Neural cell (in vitro differentiated cells): ENCODE results near the gene THOP1. TPM values are rescaled to one million over a fixed set of nuclear protein-coding genes. Genes with fewer than 3 reads are reported as not detected.

Source experiments
- H2AFZ ChIP-seq: fragments of 200-600, 300-800 bp; sonication (generic), shearing (Covaris generic); 2 replicates; pipeline ENCODE4 v1.6.0; 2014; ENCODE audit warnings: low read depth, mild to moderate bottlenecking, antibody characterized with exemption, low read length, moderate library complexity
- H3F3A ChIP-seq: fragments of 200-600 bp; shearing (Covaris generic); 2 replicates; pipeline ENCODE4 v1.6.1; 2016; ENCODE audit warnings: mild to moderate bottlenecking, moderate library complexity, mixed read lengths, antibody characterized with exemption, low read length; ENCODE audit not compliant: insufficient read depth, poor library complexity, severe bottlenecking
- H3K27ac ChIP-seq: fragments of 200-600, 300-800 bp; sonication (generic), shearing (Covaris generic); 2 replicates; pipeline ENCODE4 v1.5.1; 2014; ENCODE audit warnings: mild to moderate bottlenecking, low read length, moderate library complexity
- H3K27me3 ChIP-seq: fragments of 300-800, 200-600 bp; sonication (generic), shearing (Covaris generic); 2 replicates; pipeline ENCODE4 v1.6.0; 2014; ENCODE audit warnings: mild to moderate bottlenecking, low read depth, low read length, moderate library complexity; ENCODE audit not compliant: insufficient read depth
- H3K36me3 ChIP-seq: fragments of 300-800, 200-600 bp; sonication (generic), shearing (Covaris generic); 2 replicates; pipeline ENCODE4 v1.5.1; 2014; ENCODE audit warnings: mild to moderate bottlenecking, antibody characterized with exemption, low read length, moderate library complexity; ENCODE audit not compliant: insufficient read depth
- H3K4me2 ChIP-seq: fragments of 300-800, 200-600 bp; sonication (generic), shearing (Covaris generic); 2 replicates; pipeline ENCODE4 v1.6.0; 2014; ENCODE audit warnings: mild to moderate bottlenecking, low read length
- H3K4me3 ChIP-seq: fragments of 300-800, 200-600 bp; sonication (generic), shearing (Covaris generic); 2 replicates; pipeline ENCODE4 v1.5.1; 2014; ENCODE audit warnings: mild to moderate bottlenecking, low read length, moderate library complexity
- H3K79me2 ChIP-seq: fragments of 200-600 bp; shearing (Covaris generic); replicated peaks from 2 replicates; pipeline ENCODE4 v1.6.0; 2014; ENCODE audit warnings: mild to moderate bottlenecking, low read length, moderate library complexity; ENCODE audit not compliant: insufficient read depth
- H3K9ac ChIP-seq: fragments of 300-800, 200-600 bp; sonication (generic), shearing (Covaris generic); 2 replicates; pipeline ENCODE4 v1.6.1; 2016; ENCODE audit warnings: mild to moderate bottlenecking, low read length, mixed read lengths
- H3K9me2 ChIP-seq: fragments of 200-600 bp; shearing (Covaris generic); 2 replicates; pipeline ENCODE4 v1.6.1; 2016; ENCODE audit warnings: mild to moderate bottlenecking, low read length, mixed read lengths; ENCODE audit not compliant: insufficient read depth
- H3K9me3 ChIP-seq: fragments of 200-600, 300-800 bp; sonication (generic), shearing (Covaris generic); 2 replicates; pipeline ENCODE4 v1.6.1; 2016; ENCODE audit warnings: mild to moderate bottlenecking, mixed run types, low read length, moderate library complexity, mixed read lengths
- H4K20me1 ChIP-seq: fragments of 200-600 bp; shearing (Covaris generic); 2 replicates; pipeline ENCODE4 v1.6.1; 2016; ENCODE audit warnings: mild to moderate bottlenecking, mixed run types; ENCODE audit not compliant: insufficient read depth
- EP300 ChIP-seq: fragments of 450-650 bp; conservative IDR thresholded peaks from 2 replicates; pipeline ENCODE4 v1.6.1; 2014; ENCODE audit warnings: antibody characterized with exemption, mild to moderate bottlenecking, moderate library complexity; ENCODE audit not compliant: poor library complexity, severe bottlenecking
- EZH2 ChIP-seq: fragments of 200-600, 300-800 bp; shearing (Covaris generic), sonication (generic); IDR thresholded peaks from 2 replicates; pipeline ENCODE4 v1.6.1; 2014; ENCODE audit warnings: antibody characterized with exemption, low read length, borderline replicate concordance, mild to moderate bottlenecking; ENCODE audit not compliant: insufficient read depth, poor library complexity, severe bottlenecking
- MXI1 ChIP-seq: fragments of 450-650 bp; conservative IDR thresholded peaks from 2 replicates; pipeline ENCODE4 v1.6.1; 2014; ENCODE audit warnings: antibody characterized with exemption, mild to moderate bottlenecking; ENCODE audit not compliant: poor library complexity, severe bottlenecking
- POLR2AphosphoS5 ChIP-seq: IDR thresholded peaks from 2 replicates; pipeline ENCODE4 v1.6.1; 2012
- RAD21 ChIP-seq: fragments of 450-650 bp; conservative IDR thresholded peaks from 2 replicates; pipeline ENCODE4 v1.6.1; 2014; ENCODE audit warnings: antibody characterized with exemption, mild to moderate bottlenecking, moderate library complexity
- SMC3 ChIP-seq: fragments of 450-650 bp; conservative IDR thresholded peaks from 2 replicates; pipeline ENCODE4 v1.6.1; 2014; ENCODE audit warnings: antibody characterized with exemption, mild to moderate bottlenecking, moderate library complexity; ENCODE audit not compliant: poor library complexity
- TAF1 ChIP-seq: IDR thresholded peaks from 2 replicates; pipeline ENCODE4 v1.6.1; 2012; ENCODE audit warnings: low read depth
- polyA plus RNA-seq: library from polyadenylated mRNA; depleted of rRNA; stranded (reverse); fragments of >200 nt; gene quantifications from 2 replicates; pipeline ENCODE4 v1.2.3, GENCODE V29; 2014
- TF ChIP-seq, protein P1 (sequence below): fragments of 450-650 bp; IDR thresholded peaks from 2 replicates; pipeline ENCODE4 v1.5.1; 2014; ENCODE audit warnings: antibody characterized with exemption, mild to moderate bottlenecking, moderate library complexity; ENCODE audit not compliant: poor library complexity, severe bottlenecking
- TF ChIP-seq, protein P2 (sequence below): IDR thresholded peaks from 2 replicates; pipeline ENCODE4 v1.6.1; 2012; ENCODE audit warnings: borderline replicate concordance

The THOP1 gene
- polyA plus RNA-seq, 1 donor from 2014 or later = 113 TPM

DNA sequence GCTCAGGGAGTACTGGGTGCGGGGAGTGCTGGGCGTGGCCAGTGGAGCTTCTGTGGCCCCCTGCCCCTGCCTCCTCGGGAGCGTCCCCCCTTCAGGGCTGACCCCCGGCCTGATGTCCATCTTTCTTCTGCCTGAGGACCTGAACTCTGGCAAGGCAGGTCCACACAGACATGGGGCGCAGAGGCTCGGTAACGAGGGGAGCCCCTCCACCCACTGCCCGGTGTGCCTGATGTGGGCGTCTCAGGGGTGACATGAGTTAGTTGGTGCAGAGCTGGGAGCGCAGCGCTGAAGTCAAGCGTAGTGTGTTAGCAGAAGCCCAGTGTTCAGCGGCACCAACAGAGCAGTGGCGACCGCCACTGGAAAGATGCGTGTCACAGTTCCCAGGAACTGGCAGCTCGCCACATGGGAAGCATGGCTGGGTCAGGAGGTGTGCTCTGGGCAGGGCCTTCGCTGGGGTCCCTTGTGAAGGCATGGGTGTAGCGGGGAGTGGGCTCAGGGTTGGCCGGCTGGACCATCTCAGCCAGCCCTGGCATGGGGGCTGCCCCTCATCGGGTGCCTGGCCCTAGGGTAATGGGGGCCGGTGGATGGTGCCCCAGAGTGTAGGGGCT is 11.5 kb downstream of the THOP1 start:
- TF ChIP-seq EZH2 = no peak
- TF ChIP-seq, protein P1, sequence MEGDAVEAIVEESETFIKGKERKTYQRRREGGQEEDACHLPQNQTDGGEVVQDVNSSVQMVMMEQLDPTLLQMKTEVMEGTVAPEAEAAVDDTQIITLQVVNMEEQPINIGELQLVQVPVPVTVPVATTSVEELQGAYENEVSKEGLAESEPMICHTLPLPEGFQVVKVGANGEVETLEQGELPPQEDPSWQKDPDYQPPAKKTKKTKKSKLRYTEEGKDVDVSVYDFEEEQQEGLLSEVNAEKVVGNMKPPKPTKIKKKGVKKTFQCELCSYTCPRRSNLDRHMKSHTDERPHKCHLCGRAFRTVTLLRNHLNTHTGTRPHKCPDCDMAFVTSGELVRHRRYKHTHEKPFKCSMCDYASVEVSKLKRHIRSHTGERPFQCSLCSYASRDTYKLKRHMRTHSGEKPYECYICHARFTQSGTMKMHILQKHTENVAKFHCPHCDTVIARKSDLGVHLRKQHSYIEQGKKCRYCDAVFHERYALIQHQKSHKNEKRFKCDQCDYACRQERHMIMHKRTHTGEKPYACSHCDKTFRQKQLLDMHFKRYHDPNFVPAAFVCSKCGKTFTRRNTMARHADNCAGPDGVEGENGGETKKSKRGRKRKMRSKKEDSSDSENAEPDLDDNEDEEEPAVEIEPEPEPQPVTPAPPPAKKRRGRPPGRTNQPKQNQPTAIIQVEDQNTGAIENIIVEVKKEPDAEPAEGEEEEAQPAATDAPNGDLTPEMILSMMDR = no peak
- no peak for TF ChIP-seq TAF1
- TF ChIP-seq, protein P2, sequence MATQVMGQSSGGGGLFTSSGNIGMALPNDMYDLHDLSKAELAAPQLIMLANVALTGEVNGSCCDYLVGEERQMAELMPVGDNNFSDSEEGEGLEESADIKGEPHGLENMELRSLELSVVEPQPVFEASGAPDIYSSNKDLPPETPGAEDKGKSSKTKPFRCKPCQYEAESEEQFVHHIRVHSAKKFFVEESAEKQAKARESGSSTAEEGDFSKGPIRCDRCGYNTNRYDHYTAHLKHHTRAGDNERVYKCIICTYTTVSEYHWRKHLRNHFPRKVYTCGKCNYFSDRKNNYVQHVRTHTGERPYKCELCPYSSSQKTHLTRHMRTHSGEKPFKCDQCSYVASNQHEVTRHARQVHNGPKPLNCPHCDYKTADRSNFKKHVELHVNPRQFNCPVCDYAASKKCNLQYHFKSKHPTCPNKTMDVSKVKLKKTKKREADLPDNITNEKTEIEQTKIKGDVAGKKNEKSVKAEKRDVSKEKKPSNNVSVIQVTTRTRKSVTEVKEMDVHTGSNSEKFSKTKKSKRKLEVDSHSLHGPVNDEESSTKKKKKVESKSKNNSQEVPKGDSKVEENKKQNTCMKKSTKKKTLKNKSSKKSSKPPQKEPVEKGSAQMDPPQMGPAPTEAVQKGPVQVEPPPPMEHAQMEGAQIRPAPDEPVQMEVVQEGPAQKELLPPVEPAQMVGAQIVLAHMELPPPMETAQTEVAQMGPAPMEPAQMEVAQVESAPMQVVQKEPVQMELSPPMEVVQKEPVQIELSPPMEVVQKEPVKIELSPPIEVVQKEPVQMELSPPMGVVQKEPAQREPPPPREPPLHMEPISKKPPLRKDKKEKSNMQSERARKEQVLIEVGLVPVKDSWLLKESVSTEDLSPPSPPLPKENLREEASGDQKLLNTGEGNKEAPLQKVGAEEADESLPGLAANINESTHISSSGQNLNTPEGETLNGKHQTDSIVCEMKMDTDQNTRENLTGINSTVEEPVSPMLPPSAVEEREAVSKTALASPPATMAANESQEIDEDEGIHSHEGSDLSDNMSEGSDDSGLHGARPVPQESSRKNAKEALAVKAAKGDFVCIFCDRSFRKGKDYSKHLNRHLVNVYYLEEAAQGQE = no peak
- TF ChIP-seq MXI1 = no peak
- TF ChIP-seq POLR2AphosphoS5 = no peak
- no peak for TF ChIP-seq EP300
- TF ChIP-seq RAD21 = no peak
- no peak for TF ChIP-seq SMC3
- no peaks in the 10 kb centered on the region for H3K9me2 ChIP-seq
- H3F3A ChIP-seq = no peaks in the 10 kb centered on the region
- no peak overlapping the region for H2AFZ ChIP-seq
- no peaks in the 10 kb centered on the region for H3K79me2 ChIP-seq
- no peak overlapping the region for H3K27ac ChIP-seq
- no peaks in the 10 kb centered on the region for H3K9me3 ChIP-seq
- no peaks in the 10 kb centered on the region for H3K36me3 ChIP-seq
- no peaks in the 10 kb centered on the region for H4K20me1 ChIP-seq
- H3K4me2 ChIP-seq = no peak overlapping the region
- H3K27me3 ChIP-seq = no peaks in the 10 kb centered on the region
- no peak overlapping the region for H3K9ac ChIP-seq
- H3K4me3 ChIP-seq = no peak overlapping the region

DNA sequence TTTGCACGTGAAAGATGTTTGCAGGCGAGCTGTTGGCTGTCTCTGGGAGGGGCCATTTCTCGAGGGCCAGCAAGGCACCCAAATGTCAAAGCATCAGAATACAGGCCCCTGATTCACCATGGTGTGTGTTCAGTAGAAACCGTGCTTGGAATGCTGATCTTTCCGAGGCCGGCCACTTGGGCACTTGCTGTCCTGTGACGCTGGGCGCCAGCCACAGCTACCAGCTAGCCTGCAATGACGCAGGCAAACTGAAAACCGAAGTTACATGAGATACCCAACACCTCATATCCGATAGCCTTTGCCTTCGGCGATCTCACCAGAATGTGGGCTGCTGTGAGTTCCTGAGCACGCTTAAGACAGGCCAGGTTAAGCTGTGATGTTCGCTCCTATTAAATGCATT is 12.0 kb downstream of the THOP1 start:
- Histone ChIP-seq H3F3A (no peaks in the 10 kb centered on the region), H3K4me2 (no peak overlapping the region), H2AFZ (no peak overlapping the region), H3K79me2 (no peaks in the 10 kb centered on the region), H4K20me1 (no peaks in the 10 kb centered on the region), H3K27ac (no peak overlapping the region), H3K9me3 (no peaks in the 10 kb centered on the region), H3K9me2 (no peaks in the 10 kb centered on the region), H3K27me3 (no peaks in the 10 kb centered on the region), H3K4me3 (no peak overlapping the region), H3K9ac (no peak overlapping the region), H3K36me3 (no peaks in the 10 kb centered on the region)
- TF ChIP-seq RAD21 (no peak), SMC3 (no peak), MXI1 (no peak), TAF1 (no peak)
- TF ChIP-seq, protein P1 = no peak
